Memory B cell (primary cell): ENCODE results near the gene CACNA2D4.
A peak's percentile ranks its signal among the peaks of the same experiment; 100 is the strongest.

ENCODE experiments used
- ATAC-seq: fragments of 150-1000 bp; cut with Tn5 transposase; 2 replicates; pipeline ENCODE4 v1.10.0; 2021; ENCODE audit warnings: low read depth, mild to moderate bottlenecking, moderate library complexity
- DNase-seq, 2 donors: peaks; one replicate each; pipeline ENCODE4 v3.0.0; 2022; ENCODE audit warnings: low spot score in 2 of 2
- H3K27ac Mint-ChIP-seq: one replicate; pipeline ENCODE4 v1.8.0; 2022; ENCODE audit warnings: mild to moderate bottlenecking, moderate library complexity, mixed read lengths
- H3K27me3 Mint-ChIP-seq: one replicate; pipeline ENCODE4 v1.8.0; 2022; ENCODE audit warnings: mixed read lengths
- H3K36me3 Mint-ChIP-seq: one replicate; pipeline ENCODE4 v1.8.0; 2022; ENCODE audit warnings: mild to moderate bottlenecking, mixed read lengths
- H3K4me1 Mint-ChIP-seq: one replicate; pipeline ENCODE4 v1.8.0; 2022; ENCODE audit warnings: mixed read lengths
- H3K4me3 Mint-ChIP-seq: one replicate; pipeline ENCODE4 v1.8.0; 2022; ENCODE audit warnings: mild to moderate bottlenecking, moderate library complexity, mixed read lengths
- H3K9me3 Mint-ChIP-seq: one replicate; pipeline ENCODE4 v1.8.0; 2022; ENCODE audit warnings: mixed read lengths

Gene CACNA2D4

DNA sequence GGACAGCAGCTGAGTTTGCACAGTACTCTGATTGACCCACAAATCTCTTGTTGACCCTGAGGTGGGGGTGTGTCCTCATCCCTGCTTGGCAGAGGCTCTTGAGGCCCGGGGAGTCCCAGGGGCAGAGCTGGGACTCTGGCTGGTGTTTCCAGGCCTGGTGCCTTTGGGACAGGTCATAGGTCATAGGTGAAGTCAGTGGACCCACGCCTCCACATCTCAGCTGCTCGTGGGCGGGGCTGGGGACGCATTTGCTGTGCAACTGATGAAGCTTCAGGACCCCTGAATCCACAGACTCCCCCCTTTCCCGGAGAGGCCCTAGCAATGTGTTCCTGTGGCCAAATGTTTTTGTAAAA lies 408 bp upstream of the CACNA2D4 start:
- H3K27ac Mint-ChIP-seq = peak overlapping the region; percentile 82
- ATAC-seq = no peak
- peaks cover 8% of the 10 kb centered on the region for H3K36me3 Mint-ChIP-seq
- no peak for DNase-seq
- peaks cover 42% of the 10 kb centered on the region for H3K4me1 Mint-ChIP-seq
- H3K4me3 Mint-ChIP-seq = peak overlapping the region; percentile 99
- H3K27me3 Mint-ChIP-seq = peaks cover 12% of the 10 kb centered on the region
- H3K9me3 Mint-ChIP-seq = no peaks in the 10 kb centered on the region

DNA sequence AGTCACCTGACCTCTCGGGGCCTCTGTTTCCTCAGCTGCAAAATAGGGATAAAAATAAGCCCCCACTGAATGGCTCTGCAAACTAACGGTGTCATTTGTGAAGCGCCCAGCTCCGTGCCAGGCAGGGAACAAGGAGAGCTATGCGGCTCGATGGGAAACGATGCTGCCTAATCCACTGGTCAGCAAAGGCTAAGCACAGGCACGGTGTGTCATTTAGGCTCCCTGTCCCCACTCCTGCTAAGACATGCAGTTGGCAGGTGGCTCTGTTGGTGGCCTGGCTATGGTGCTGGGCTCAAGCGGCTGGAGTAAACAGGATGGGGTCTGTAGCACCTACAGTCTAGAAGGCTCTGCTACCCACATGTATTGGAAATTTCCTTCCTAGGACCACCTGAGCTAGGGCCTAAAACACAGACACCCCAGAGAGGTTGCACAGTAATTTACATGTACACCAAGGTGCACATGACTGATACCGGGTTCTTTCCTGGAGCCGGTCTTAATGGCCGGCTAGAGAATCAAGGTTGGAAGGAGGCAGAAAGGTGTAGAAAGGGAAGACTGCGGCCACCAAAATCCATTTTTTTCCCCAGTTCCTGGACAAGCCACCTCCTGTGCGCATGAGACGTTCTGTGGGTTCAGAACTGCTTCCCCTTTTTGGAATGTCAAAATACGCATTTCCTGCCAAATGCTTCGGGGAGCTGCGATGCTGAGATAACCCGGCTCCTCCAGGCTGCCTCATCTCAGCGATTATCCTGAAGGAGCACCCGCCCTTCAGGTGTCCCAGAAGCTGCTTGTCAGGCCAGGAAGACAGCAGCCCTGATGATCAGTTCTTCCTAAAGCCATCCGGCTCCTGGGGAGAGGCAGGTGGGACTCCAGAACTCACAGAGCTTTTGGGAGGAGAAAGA lies 1.0 kb downstream of the CACNA2D4 start:
- ATAC-seq (peak; percentile 87), DNase-seq (peak; percentile 25 to 30)
- peak overlapping the region; percentile 99 for H3K4me3 Mint-ChIP-seq

DNA sequence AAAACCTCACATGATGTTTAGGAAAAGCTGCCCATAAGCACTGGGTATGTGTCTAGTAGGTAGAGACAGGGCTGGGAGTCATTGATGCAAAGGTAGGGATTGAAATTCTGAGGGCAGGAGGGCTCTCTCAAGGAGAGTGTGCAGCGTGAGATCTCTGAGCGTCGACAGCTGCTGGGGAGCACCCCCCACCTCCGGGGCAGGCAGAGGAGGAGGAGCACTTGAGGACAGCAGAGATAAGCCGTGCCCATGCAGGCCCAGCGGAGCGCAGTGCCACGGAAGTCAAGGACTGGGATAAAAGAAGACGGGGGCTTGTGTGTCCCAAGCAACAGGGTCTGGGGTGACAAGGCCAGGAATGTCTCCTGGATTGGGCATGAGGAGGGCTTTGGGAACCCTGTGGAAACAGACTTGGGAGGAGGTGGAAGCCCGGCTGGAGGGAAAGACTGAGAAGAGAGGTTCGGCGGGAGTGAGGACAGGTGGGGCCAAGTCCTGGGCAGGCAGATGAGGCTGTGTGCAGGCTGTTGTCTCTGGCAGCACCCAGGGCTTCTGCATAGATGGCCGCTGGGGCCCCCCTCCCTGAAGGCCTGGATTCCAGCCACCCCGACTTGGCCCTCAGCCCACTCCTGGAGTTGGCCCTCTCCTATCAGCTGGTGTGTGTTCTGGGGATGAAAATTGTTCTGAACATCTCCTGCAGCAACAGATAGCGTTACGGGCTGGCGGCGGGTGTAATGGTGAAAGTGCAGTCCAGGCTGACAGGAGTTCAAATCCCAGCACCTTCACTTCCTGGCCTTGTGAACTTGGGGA lies 1.9 kb downstream of the CACNA2D4 start:
- ATAC-seq = no peak
- peaks cover 34% of the 10 kb centered on the region for H3K4me1 Mint-ChIP-seq
- DNase-seq = peak in 1 of 2 donors; percentile 8
- no peaks in the 10 kb centered on the region for H3K9me3 Mint-ChIP-seq
- H3K27ac Mint-ChIP-seq = peak overlapping the region; percentile 21
- peaks cover 12% of the 10 kb centered on the region for H3K27me3 Mint-ChIP-seq
- H3K36me3 Mint-ChIP-seq = peaks cover 8% of the 10 kb centered on the region
- H3K4me3 Mint-ChIP-seq = peak overlapping the region; percentile 43

More for the DNA sequence above, 1.0 kb downstream of the CACNA2D4 start:
- Mint-ChIP-seq H3K9me3 (no peaks in the 10 kb centered on the region), H3K36me3 (peaks cover 8% of the 10 kb centered on the region), H3K27me3 (peaks cover 12% of the 10 kb centered on the region), H3K4me1 (peaks cover 34% of the 10 kb centered on the region), H3K27ac (peak overlapping the region; percentile 96)

DNA sequence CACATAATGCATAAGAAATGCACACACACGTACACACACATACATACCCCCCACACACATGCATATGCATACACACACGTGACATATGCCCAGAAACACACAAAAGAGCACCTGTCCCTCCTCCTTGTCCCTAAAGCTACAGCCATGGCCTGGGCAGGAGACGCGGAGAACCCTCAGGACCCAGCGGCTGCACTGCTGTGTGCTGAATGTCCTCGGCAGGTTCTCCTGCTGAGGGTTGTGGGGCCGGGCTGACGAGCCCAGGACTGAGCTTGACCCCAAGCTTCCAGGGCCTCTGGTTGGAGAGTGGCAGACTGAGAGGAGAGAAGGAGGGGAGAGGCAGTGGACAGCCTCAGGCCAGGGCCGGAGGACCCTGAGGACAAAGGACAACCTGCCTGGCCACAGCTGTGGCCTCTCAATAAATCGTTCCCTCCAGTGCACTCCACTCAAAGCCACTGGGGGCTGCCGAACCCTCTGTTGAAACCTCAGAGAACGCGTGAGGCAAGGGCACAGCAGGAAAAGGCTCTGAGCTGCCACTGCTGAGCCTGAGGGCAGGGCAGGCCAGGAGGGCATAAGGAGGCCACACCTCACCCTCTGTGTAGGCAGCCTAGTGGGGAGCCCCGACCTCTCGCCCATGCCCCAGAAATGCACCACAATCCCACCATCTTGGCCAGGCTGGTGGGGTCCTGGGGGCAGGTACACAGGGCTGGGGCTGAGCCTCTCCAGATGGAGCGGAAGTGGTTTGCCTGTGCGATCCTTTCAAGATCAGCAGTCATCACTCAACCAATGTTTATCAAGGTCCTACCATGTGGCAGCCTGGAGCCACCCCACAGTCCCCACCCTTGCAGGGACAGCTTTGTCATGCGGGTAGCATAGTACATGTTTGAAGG lies 3.1 kb downstream of the CACNA2D4 start:
- H3K4me1 Mint-ChIP-seq = peaks cover 25% of the 10 kb centered on the region
- DNase-seq = no peak
- H3K36me3 Mint-ChIP-seq = peaks cover 8% of the 10 kb centered on the region
- peaks cover 14% of the 10 kb centered on the region for H3K27me3 Mint-ChIP-seq
- H3K9me3 Mint-ChIP-seq = peaks cover 2% of the 10 kb centered on the region
- peak overlapping the region; percentile 21 for H3K27ac Mint-ChIP-seq
- peak overlapping the region; percentile 43 for H3K4me3 Mint-ChIP-seq
- no peak for ATAC-seq

DNA sequence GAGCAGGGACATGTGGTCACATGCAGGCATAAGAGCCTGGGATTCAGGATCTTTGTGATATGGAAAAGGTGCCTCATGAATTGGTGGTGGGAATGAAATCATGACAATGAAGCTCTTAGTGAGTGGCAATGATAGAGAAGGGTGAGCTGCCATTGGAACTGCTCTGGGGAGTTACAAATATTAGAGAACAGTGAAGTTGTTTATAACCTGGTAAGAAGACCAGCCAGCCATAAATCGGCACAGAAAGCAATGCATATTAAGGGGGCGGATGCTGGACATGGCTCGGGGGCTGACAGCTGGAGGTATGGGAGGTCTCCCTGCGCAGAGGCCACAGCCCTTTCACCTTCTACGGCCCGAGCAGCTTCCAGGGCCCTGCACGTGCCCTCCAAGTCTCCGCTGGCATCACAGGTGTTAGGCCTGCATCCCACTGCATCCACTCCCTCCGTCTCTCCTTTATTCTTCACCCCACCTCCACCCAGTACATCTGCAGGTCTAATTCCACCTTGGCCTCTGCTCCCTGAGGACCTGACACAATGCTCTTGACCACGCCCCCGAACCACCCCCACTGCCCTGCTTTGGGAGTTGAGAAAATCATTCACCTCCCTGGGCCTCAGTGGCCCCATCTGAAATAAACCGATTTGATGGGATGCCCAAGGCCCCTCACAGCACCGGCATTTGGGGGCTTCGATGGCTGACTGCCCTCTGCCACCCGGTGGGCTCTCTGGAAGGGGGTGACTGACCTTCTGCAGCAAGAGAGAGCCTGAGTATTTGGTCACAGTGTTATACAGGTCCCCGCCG lies 4.1 kb downstream of the CACNA2D4 start:
- H3K9me3 Mint-ChIP-seq = peaks cover 3% of the 10 kb centered on the region
- no peak for ATAC-seq
- peaks cover 12% of the 10 kb centered on the region for H3K36me3 Mint-ChIP-seq
- no peak overlapping the region for H3K4me3 Mint-ChIP-seq
- no peak overlapping the region for H3K27ac Mint-ChIP-seq
- peaks cover 23% of the 10 kb centered on the region for H3K4me1 Mint-ChIP-seq
- peaks cover 18% of the 10 kb centered on the region for H3K27me3 Mint-ChIP-seq
- DNase-seq = no peak

DNA sequence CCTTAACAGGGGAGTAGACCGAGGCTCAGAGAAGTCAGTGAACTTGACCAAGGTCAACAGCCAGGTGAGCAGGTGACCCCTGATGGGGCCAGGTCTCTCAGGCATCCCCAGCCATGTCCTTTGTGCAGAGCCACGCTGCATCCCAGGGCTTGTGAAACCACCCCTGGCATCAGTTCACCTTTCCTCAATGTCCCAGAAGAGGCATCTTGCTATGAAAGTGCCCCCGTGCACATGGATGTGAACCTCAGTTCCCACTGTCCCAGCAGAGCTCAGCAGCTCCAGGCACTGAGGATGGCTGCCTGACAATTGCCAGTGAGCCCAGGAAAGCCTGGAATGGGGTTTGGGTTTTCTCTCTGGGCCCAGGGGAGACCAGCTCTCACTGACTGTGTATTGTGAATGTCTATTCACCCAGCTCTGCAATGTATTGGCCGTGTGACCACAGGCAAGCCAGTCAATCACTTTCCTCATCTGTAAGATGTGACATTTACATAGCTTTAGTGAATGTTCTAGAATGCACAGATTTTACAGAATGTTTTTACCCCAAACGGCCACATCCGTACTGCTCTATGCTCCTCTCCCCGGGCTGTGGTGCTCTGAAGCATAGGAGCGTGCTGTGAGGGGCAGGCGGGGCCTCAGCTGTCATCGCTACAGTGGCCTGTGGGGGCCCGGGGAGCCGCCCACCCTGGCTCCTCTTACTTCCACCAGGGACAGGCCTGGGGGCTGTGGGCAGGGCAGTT lies 4.9 kb downstream of the CACNA2D4 start:
- Mint-ChIP-seq H3K4me3 (no peak overlapping the region), H3K27ac (no peak overlapping the region), H3K27me3 (peaks cover 21% of the 10 kb centered on the region), H3K36me3 (peaks cover 12% of the 10 kb centered on the region), H3K9me3 (peaks cover 3% of the 10 kb centered on the region), H3K4me1 (peaks cover 23% of the 10 kb centered on the region)
- ATAC-seq = no peak
- DNase-seq = no peak

DNA sequence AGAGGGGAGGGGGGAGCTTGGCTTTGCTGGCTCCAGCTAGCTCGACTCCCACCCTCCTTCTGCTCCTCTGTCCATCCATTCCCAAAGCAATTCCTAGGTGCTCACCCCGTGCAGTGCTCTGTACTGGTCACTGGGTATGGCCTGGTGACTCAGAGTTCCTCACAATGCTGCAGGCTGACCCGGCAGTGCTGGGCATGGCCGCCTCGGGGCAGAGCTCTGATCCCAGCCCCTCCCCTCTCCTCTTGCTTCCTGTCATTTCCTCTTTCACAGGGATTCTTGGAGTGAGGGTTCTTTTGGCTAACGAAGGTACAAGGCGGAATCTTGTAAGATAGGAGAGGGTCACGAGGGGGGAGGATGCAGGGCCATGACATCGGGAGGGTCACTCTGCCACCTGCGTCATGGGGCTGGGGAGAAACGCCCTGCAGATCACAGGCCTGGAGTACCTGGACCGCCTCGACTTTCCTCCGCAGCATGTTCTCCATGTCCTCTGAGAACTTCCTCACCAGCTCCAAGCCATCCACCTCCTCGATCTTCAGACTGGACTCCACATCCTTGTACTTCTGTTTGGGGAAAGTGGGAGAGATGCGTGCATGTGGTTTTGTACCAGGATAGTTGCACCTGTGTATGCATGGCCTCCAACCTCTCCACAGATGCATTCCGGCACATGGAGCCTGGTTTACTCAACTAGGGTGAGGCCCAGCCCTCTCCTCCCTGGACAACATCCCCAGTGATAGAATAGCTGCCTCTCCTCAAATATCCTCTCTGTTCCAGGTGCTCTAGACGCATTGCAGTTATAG lies 5.7 kb downstream of the CACNA2D4 start:
- Mint-ChIP-seq H3K27ac (no peak overlapping the region), H3K9me3 (peaks cover 4% of the 10 kb centered on the region), H3K4me1 (peaks cover 20% of the 10 kb centered on the region), H3K36me3 (peaks cover 11% of the 10 kb centered on the region), H3K27me3 (peaks cover 22% of the 10 kb centered on the region), H3K4me3 (no peak overlapping the region)
- no peak for DNase-seq
- ATAC-seq = no peak

DNA sequence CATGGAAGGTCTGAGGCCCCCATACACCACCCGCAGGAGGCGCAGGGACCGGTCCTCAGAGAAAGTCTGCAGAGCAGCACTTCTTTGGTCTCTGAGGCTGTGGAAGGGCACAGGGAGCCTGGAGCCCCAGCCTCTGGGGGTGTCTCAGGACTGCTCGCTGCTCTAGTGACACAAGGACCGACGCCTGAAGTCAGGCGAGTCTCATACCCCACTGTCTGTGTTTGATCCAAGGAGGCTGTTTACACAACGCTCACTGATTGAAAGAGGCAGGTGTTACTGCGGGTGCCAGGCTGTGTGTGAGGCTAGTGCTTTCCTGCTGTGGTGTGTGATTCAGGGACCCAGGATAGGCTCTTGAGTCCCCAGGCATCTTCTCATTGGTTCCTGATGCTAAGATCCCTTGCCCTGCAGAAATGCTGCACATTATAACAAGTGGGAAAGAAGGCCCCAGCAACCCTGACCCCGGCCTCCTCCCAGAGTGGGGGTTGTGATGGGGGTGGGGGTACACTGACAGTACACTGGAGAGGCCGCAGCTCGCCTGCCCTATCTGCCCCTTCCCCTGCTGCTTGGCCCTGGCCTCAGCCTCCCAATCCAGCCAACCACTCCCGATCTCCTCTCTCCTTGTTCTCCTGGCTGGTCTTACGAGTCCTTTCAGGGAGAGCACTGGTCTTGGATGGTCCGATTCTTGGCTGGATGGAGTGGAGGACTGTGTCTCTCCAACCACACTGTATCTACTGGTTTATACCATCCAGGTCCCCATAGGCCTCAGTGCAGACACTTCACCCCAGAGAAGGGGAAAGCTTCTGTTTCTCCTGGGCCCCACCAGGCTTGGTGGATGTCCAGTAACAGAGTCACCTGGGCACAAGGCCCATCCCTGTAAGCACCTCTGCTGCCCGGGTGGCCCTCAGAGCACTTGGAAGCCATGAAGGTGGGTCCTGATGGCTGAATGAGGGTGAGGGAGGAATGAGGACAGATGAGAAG lies 6.6 kb downstream of the CACNA2D4 start:
- Mint-ChIP-seq H3K27ac (no peak overlapping the region), H3K36me3 (peaks cover 10% of the 10 kb centered on the region), H3K4me3 (no peak overlapping the region), H3K27me3 (peaks cover 23% of the 10 kb centered on the region), H3K4me1 (peaks cover 17% of the 10 kb centered on the region), H3K9me3 (peaks cover 5% of the 10 kb centered on the region)
- no peak for DNase-seq
- ATAC-seq = no peak

DNA sequence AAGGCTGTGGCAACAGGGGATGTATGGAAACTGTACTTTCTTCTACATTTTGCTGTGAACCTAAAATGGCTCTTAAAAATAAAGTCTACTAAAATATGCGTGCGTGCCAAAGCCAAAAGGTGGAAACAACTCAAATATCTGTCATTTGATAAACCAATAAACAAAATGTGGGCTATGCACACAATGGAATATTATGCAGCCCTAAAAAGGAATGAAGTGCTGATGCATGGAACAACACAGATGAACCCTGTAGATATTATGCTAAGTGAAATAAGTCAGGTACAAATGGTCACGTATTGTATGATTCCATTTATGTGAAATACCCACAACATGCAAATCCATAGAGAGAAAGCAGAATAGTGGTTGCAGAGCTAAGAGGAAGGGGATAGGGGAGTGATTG lies 8.0 kb downstream of the CACNA2D4 start:
- H3K27me3 Mint-ChIP-seq = peaks cover 17% of the 10 kb centered on the region
- ATAC-seq = no peak
- H3K36me3 Mint-ChIP-seq = peaks cover 7% of the 10 kb centered on the region
- H3K4me1 Mint-ChIP-seq = peaks cover 7% of the 10 kb centered on the region
- H3K27ac Mint-ChIP-seq = no peak overlapping the region
- no peak for DNase-seq
- H3K9me3 Mint-ChIP-seq = peaks cover 8% of the 10 kb centered on the region
- H3K4me3 Mint-ChIP-seq = no peak overlapping the region

DNA sequence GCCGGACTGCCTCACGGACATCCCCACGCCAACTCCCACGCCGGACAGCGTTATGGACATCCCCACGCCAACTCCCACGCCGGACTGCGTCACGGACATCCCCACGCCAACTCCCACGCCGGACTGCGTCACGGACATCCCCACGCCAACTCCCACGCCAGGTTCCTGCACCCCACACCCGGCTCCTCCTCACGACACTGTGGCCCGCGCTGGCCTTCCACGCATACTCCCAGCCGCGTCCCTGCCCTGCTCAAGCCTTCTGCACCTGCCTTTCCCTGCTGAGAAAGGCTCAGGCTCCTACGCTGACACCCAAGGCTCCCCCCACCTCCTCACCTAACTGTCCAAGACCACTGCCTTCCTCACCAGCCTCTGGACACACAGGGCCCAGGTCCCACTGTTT lies 9.7 kb downstream of the CACNA2D4 start:
- Mint-ChIP-seq H3K27ac (no peak overlapping the region), H3K4me1 (peaks cover 4% of the 10 kb centered on the region), H3K9me3 (peaks cover 11% of the 10 kb centered on the region), H3K36me3 (peaks cover 7% of the 10 kb centered on the region), H3K4me3 (peak overlapping the region; percentile 52), H3K27me3 (peaks cover 11% of the 10 kb centered on the region)
- no peak for DNase-seq
- ATAC-seq = no peak
